Mammary epithelial cell (primary cell): Measurements from ENCODE around the gene TTC38.

ENCODE experiments used
- CTCF ChIP-seq, 2 donors: IDR thresholded peaks in 1 of 2; conservative IDR thresholded peaks in 1 of 2; 2 replicates each; pipeline ENCODE4 v1.5.1; 2011 to 2012; ENCODE audit warnings: inconsistent platforms in 2 of 2, low read length in 2 of 2, mild to moderate bottlenecking in 2 of 2, control low read depth in 1 of 2, low read depth in 1 of 2; ENCODE audit not compliant: insufficient read depth in 1 of 2; ENCODE audit errors: extremely low read depth in 1 of 2
- EZH2 ChIP-seq: IDR thresholded peaks from 2 replicates; pipeline ENCODE4 v1.6.1; 2012; ENCODE audit warnings: low read length, inconsistent platforms, borderline replicate concordance

GRCh38 chr22:46234969-46235368, 32.8 kb upstream of the TTC38 start:
- TF ChIP-seq CTCF (conservative IDR thresholded peaks at IDR 0.05 in 1 of 2, IDR thresholded peaks at IDR 0.05 in 1 of 2; ENCODE audit: extremely low read depth in 1 of 2, insufficient read depth in 1 of 2, low read depth in 1 of 2, low read length in 2 of 2) (no peak), EZH2 (no peak)
